Measurements from ENCODE around the gene PTPRM.

Gene PTPRM

GRCh38 chr18:7741640-7742039 is 174.5 kb downstream of the PTPRM start:
- no peaks in the 10 kb centered on the region for H3K4me1 ChIP-seq (ENCODE audit: control insufficient read depth in 2 of 2, insufficient read depth in 2 of 2, low read length in 2 of 2)
- H3K27me3 ChIP-seq (ENCODE audit: control insufficient read depth in 2 of 2, insufficient read depth in 2 of 2, low read length in 2 of 2) = no peaks in the 10 kb centered on the region
- no peak overlapping the region for H3K27ac ChIP-seq (ENCODE audit: low read depth in 2 of 2, low read length in 2 of 2)
- H3K36me3 ChIP-seq (ENCODE audit: control insufficient read depth in 2 of 2, insufficient read depth in 2 of 2, low read length in 2 of 2) = no peaks in the 10 kb centered on the region
- no peak overlapping the region for H3K9ac ChIP-seq (ENCODE audit: low read depth in 1 of 2, low read length in 2 of 2)
- no peaks in the 10 kb centered on the region for H3K9me3 ChIP-seq (ENCODE audit: control insufficient read depth in 2 of 2, low read length in 2 of 2)
- no peak overlapping the region for H3K4me3 ChIP-seq (ENCODE audit: low read length in 2 of 2)

GRCh38 chr18:7742224-7742623 is 175.1 kb downstream of the PTPRM start:
- H3K4me1 ChIP-seq (ENCODE audit: control insufficient read depth in 2 of 2, insufficient read depth in 2 of 2, low read length in 2 of 2) = no peaks in the 10 kb centered on the region
- H3K4me3 ChIP-seq (ENCODE audit: low read length in 2 of 2) = no peak overlapping the region
- H3K9ac ChIP-seq (ENCODE audit: low read depth in 1 of 2, low read length in 2 of 2) = no peak overlapping the region
- H3K36me3 ChIP-seq (ENCODE audit: control insufficient read depth in 2 of 2, insufficient read depth in 2 of 2, low read length in 2 of 2) = no peaks in the 10 kb centered on the region
- no peak overlapping the region for H3K27ac ChIP-seq (ENCODE audit: low read depth in 2 of 2, low read length in 2 of 2)
- no peaks in the 10 kb centered on the region for H3K9me3 ChIP-seq (ENCODE audit: control insufficient read depth in 2 of 2, low read length in 2 of 2)
- no peaks in the 10 kb centered on the region for H3K27me3 ChIP-seq (ENCODE audit: control insufficient read depth in 2 of 2, insufficient read depth in 2 of 2, low read length in 2 of 2)

GRCh38 chr18:7743256-7743655 is 176.1 kb downstream of the PTPRM start:
- Histone ChIP-seq H3K36me3 (ENCODE audit: control insufficient read depth in 2 of 2, insufficient read depth in 2 of 2, low read length in 2 of 2) (no peaks in the 10 kb centered on the region), H3K27me3 (ENCODE audit: control insufficient read depth in 2 of 2, insufficient read depth in 2 of 2, low read length in 2 of 2) (no peaks in the 10 kb centered on the region), H3K9me3 (ENCODE audit: control insufficient read depth in 2 of 2, low read length in 2 of 2) (no peaks in the 10 kb centered on the region), H3K4me1 (ENCODE audit: control insufficient read depth in 2 of 2, insufficient read depth in 2 of 2, low read length in 2 of 2) (no peaks in the 10 kb centered on the region), H3K4me3 (ENCODE audit: low read length in 2 of 2) (no peak overlapping the region), H3K9ac (ENCODE audit: low read depth in 1 of 2, low read length in 2 of 2) (no peak overlapping the region), H3K27ac (ENCODE audit: low read depth in 2 of 2, low read length in 2 of 2) (no peak overlapping the region)

GRCh38 chr18:7746106-7746505 is 179.0 kb downstream of the PTPRM start:
- Histone ChIP-seq H3K27ac (ENCODE audit: low read depth in 2 of 2, low read length in 2 of 2) (no peak overlapping the region), H3K36me3 (ENCODE audit: control insufficient read depth in 2 of 2, insufficient read depth in 2 of 2, low read length in 2 of 2) (no peaks in the 10 kb centered on the region), H3K9ac (ENCODE audit: low read depth in 1 of 2, low read length in 2 of 2) (no peak overlapping the region), H3K4me1 (ENCODE audit: control insufficient read depth in 2 of 2, insufficient read depth in 2 of 2, low read length in 2 of 2) (no peaks in the 10 kb centered on the region), H3K27me3 (ENCODE audit: control insufficient read depth in 2 of 2, insufficient read depth in 2 of 2, low read length in 2 of 2) (no peaks in the 10 kb centered on the region), H3K4me3 (ENCODE audit: low read length in 2 of 2) (no peak overlapping the region), H3K9me3 (ENCODE audit: control insufficient read depth in 2 of 2, low read length in 2 of 2) (no peaks in the 10 kb centered on the region)

GRCh38 chr18:7748251-7749007 is 181.3 kb downstream of the PTPRM start:
- Histone ChIP-seq H3K4me3 (ENCODE audit: low read length in 2 of 2) (no peak overlapping the region), H3K27ac (ENCODE audit: low read depth in 2 of 2, low read length in 2 of 2) (no peak overlapping the region), H3K4me1 (ENCODE audit: control insufficient read depth in 2 of 2, insufficient read depth in 2 of 2, low read length in 2 of 2) (no peaks in the 10 kb centered on the region)

GRCh38 chr18:7749008-7749405 is 181.9 kb downstream of the PTPRM start:
- Histone ChIP-seq H3K9me3 (ENCODE audit: control insufficient read depth in 2 of 2, low read length in 2 of 2) (no peaks in the 10 kb centered on the region), H3K27ac (ENCODE audit: low read depth in 2 of 2, low read length in 2 of 2) (no peak overlapping the region), H3K9ac (ENCODE audit: low read depth in 1 of 2, low read length in 2 of 2) (no peak overlapping the region), H3K36me3 (ENCODE audit: control insufficient read depth in 2 of 2, insufficient read depth in 2 of 2, low read length in 2 of 2) (no peaks in the 10 kb centered on the region), H3K4me1 (ENCODE audit: control insufficient read depth in 2 of 2, insufficient read depth in 2 of 2, low read length in 2 of 2) (no peaks in the 10 kb centered on the region), H3K4me3 (ENCODE audit: low read length in 2 of 2) (no peak overlapping the region), H3K27me3 (ENCODE audit: control insufficient read depth in 2 of 2, insufficient read depth in 2 of 2, low read length in 2 of 2) (no peaks in the 10 kb centered on the region)

More at GRCh38 chr18:7748251-7749007, 181.3 kb downstream of the PTPRM start:
- no peaks in the 10 kb centered on the region for H3K9me3 ChIP-seq (ENCODE audit: control insufficient read depth in 2 of 2, low read length in 2 of 2)
- no peak overlapping the region for H3K9ac ChIP-seq (ENCODE audit: low read depth in 1 of 2, low read length in 2 of 2)
- no peaks in the 10 kb centered on the region for H3K27me3 ChIP-seq (ENCODE audit: control insufficient read depth in 2 of 2, insufficient read depth in 2 of 2, low read length in 2 of 2)
- H3K36me3 ChIP-seq (ENCODE audit: control insufficient read depth in 2 of 2, insufficient read depth in 2 of 2, low read length in 2 of 2) = no peaks in the 10 kb centered on the region

GRCh38 chr18:7749510-7749981 is 182.4 kb downstream of the PTPRM start:
- Histone ChIP-seq H3K9ac (ENCODE audit: low read depth in 1 of 2, low read length in 2 of 2) (no peak overlapping the region), H3K27me3 (ENCODE audit: control insufficient read depth in 2 of 2, insufficient read depth in 2 of 2, low read length in 2 of 2) (no peaks in the 10 kb centered on the region), H3K4me1 (ENCODE audit: control insufficient read depth in 2 of 2, insufficient read depth in 2 of 2, low read length in 2 of 2) (no peaks in the 10 kb centered on the region), H3K9me3 (ENCODE audit: control insufficient read depth in 2 of 2, low read length in 2 of 2) (no peaks in the 10 kb centered on the region), H3K4me3 (ENCODE audit: low read length in 2 of 2) (no peak overlapping the region), H3K27ac (ENCODE audit: low read depth in 2 of 2, low read length in 2 of 2) (no peak overlapping the region), H3K36me3 (ENCODE audit: control insufficient read depth in 2 of 2, insufficient read depth in 2 of 2, low read length in 2 of 2) (no peaks in the 10 kb centered on the region)

GRCh38 chr18:7750095-7750663 is 183.1 kb downstream of the PTPRM start:
- Histone ChIP-seq H3K9me3 (ENCODE audit: control insufficient read depth in 2 of 2, low read length in 2 of 2) (no peaks in the 10 kb centered on the region), H3K4me1 (ENCODE audit: control insufficient read depth in 2 of 2, insufficient read depth in 2 of 2, low read length in 2 of 2) (no peaks in the 10 kb centered on the region), H3K9ac (ENCODE audit: low read depth in 1 of 2, low read length in 2 of 2) (no peak overlapping the region), H3K36me3 (ENCODE audit: control insufficient read depth in 2 of 2, insufficient read depth in 2 of 2, low read length in 2 of 2) (no peaks in the 10 kb centered on the region), H3K27me3 (ENCODE audit: control insufficient read depth in 2 of 2, insufficient read depth in 2 of 2, low read length in 2 of 2) (no peaks in the 10 kb centered on the region), H3K27ac (ENCODE audit: low read depth in 2 of 2, low read length in 2 of 2) (no peak overlapping the region), H3K4me3 (ENCODE audit: low read length in 2 of 2) (no peak overlapping the region)

- Histone ChIP-seq H3K9ac (ENCODE audit: low read depth in 1 of 2, low read length in 2 of 2) (no peak overlapping the region), H3K4me1 (ENCODE audit: control insufficient read depth in 2 of 2, insufficient read depth in 2 of 2, low read length in 2 of 2) (no peaks in the 10 kb centered on the region), H3K36me3 (ENCODE audit: control insufficient read depth in 2 of 2, insufficient read depth in 2 of 2, low read length in 2 of 2) (no peaks in the 10 kb centered on the region), H3K9me3 (ENCODE audit: control insufficient read depth in 2 of 2, low read length in 2 of 2) (no peaks in the 10 kb centered on the region), H3K27me3 (ENCODE audit: control insufficient read depth in 2 of 2, insufficient read depth in 2 of 2, low read length in 2 of 2) (no peaks in the 10 kb centered on the region), H3K27ac (ENCODE audit: low read depth in 2 of 2, low read length in 2 of 2) (no peak overlapping the region), H3K4me3 (ENCODE audit: low read length in 2 of 2) (no peak overlapping the region)
Observed at GRCh38 chr18:7750966-7751365, 183.8 kb downstream of the PTPRM start.

GRCh38 chr18:7754258-7754657 is 187.1 kb downstream of the PTPRM start:
- Histone ChIP-seq H3K36me3 (ENCODE audit: control insufficient read depth in 2 of 2, insufficient read depth in 2 of 2, low read length in 2 of 2) (no peaks in the 10 kb centered on the region), H3K27ac (ENCODE audit: low read depth in 2 of 2, low read length in 2 of 2) (no peak overlapping the region), H3K4me1 (ENCODE audit: control insufficient read depth in 2 of 2, insufficient read depth in 2 of 2, low read length in 2 of 2) (no peaks in the 10 kb centered on the region)

More at GRCh38 chr18:7754258-7754657, 187.1 kb downstream of the PTPRM start:
- Histone ChIP-seq H3K27me3 (ENCODE audit: control insufficient read depth in 2 of 2, insufficient read depth in 2 of 2, low read length in 2 of 2) (no peaks in the 10 kb centered on the region), H3K9me3 (ENCODE audit: control insufficient read depth in 2 of 2, low read length in 2 of 2) (no peaks in the 10 kb centered on the region), H3K9ac (ENCODE audit: low read depth in 1 of 2, low read length in 2 of 2) (no peak overlapping the region), H3K4me3 (ENCODE audit: low read length in 2 of 2) (no peak overlapping the region)
